Measurements from ENCODE around the gene STOML1.
"Not testable (repeated sequence)": the region's sequence is repeated elsewhere in the genome, so short reads cannot be mapped to it uniquely, and the experiment has no call there.

Gene STOML1

GRCh38 chr15:73964736-73965093, 27.4 kb downstream of the STOML1 start:
- peak; percentile 89 for DNase-seq
- H3K4me3 Mint-ChIP-seq: peak overlapping the region; percentile 19
- TF ChIP-seq CTCF (IDR thresholded peaks at IDR 0.05): peak; percentile 85
- H3K36me3 Mint-ChIP-seq (ENCODE audit: low read depth): no peaks in the 10 kb centered on the region
- H3K4me1 Mint-ChIP-seq: peaks cover 50% of the 10 kb centered on the region
- no peaks in the 10 kb centered on the region for H3K9me3 Mint-ChIP-seq
- H3K27me3 Mint-ChIP-seq (ENCODE audit: low read depth, poor library complexity): peaks cover 9% of the 10 kb centered on the region
- H3K27ac Mint-ChIP-seq: peak overlapping the region; percentile 49

GRCh38 chr15:73962433-73962832, 29.7 kb downstream of the STOML1 start:
- no peak overlapping the region for H3K27ac Mint-ChIP-seq
- peaks cover 3% of the 10 kb centered on the region for H3K27me3 Mint-ChIP-seq (ENCODE audit: low read depth, poor library complexity)
- no peaks in the 10 kb centered on the region for H3K36me3 Mint-ChIP-seq (ENCODE audit: low read depth)
- H3K4me3 Mint-ChIP-seq: no peak overlapping the region
- TF ChIP-seq CTCF (IDR thresholded peaks at IDR 0.05): no peak
- H3K4me1 Mint-ChIP-seq: peaks cover 37% of the 10 kb centered on the region
- no peak for DNase-seq
- no peaks in the 10 kb centered on the region for H3K9me3 Mint-ChIP-seq

- Mint-ChIP-seq H3K4me1 (peaks cover 23% of the 10 kb centered on the region), H3K27ac (peak overlapping the region; percentile 61)
- DNase-seq; H3K27me3 Mint-ChIP-seq (ENCODE audit: low read depth, poor library complexity); H3K9me3 Mint-ChIP-seq; H3K36me3 Mint-ChIP-seq (ENCODE audit: low read depth); H3K4me3 Mint-ChIP-seq: not testable (repeated sequence)
These were observed 31.5 kb downstream of the STOML1 start for GRCh38 chr15:73960472-73961070.

GRCh38 chr15:73959801-73960200, 32.3 kb downstream of the STOML1 start:
- Mint-ChIP-seq H3K4me1 (peaks cover 15% of the 10 kb centered on the region), H3K4me3 (no peak overlapping the region), H3K9me3 (no peaks in the 10 kb centered on the region), H3K36me3 (ENCODE audit: low read depth) (no peaks in the 10 kb centered on the region), H3K27ac (no peak overlapping the region), H3K27me3 (ENCODE audit: low read depth, poor library complexity) (peaks cover 2% of the 10 kb centered on the region)
- no peak for DNase-seq
- no peak for TF ChIP-seq CTCF (IDR thresholded peaks at IDR 0.05)

GRCh38 chr15:73959012-73959581, 33.0 kb downstream of the STOML1 start:
- Mint-ChIP-seq H3K36me3 (ENCODE audit: low read depth) (no peaks in the 10 kb centered on the region), H3K27me3 (ENCODE audit: low read depth, poor library complexity) (peaks cover 2% of the 10 kb centered on the region), H3K9me3 (no peaks in the 10 kb centered on the region), H3K4me3 (no peak overlapping the region), H3K27ac (no peak overlapping the region), H3K4me1 (peaks cover 19% of the 10 kb centered on the region)
- no peak for DNase-seq
- no peak for TF ChIP-seq CTCF (IDR thresholded peaks at IDR 0.05)

GRCh38 chr15:73957785-73958184, 34.3 kb downstream of the STOML1 start:
- Mint-ChIP-seq H3K36me3 (ENCODE audit: low read depth) (no peaks in the 10 kb centered on the region), H3K9me3 (no peaks in the 10 kb centered on the region), H3K4me1 (peaks cover 20% of the 10 kb centered on the region), H3K4me3 (no peak overlapping the region), H3K27ac (no peak overlapping the region), H3K27me3 (ENCODE audit: low read depth, poor library complexity) (peaks cover 2% of the 10 kb centered on the region)
- no peak for DNase-seq
- TF ChIP-seq CTCF (IDR thresholded peaks at IDR 0.05): no peak

Measured in nephron progenitor cell (in vitro differentiated cells).